BJ (cell line): ENCODE measurements around the gene NAA80. TPM values are rescaled to one million over a fixed set of nuclear protein-coding genes. Genes with fewer than 3 reads are reported as not detected.
"Not testable (repeated sequence)": the region's sequence is repeated elsewhere in the genome, so short reads cannot be mapped to it uniquely, and the experiment has no call there.

Experiments
- CTCF ChIA-PET: fragments of 350-600 bp; formaldehyde crosslinking; extraction: SDS; loops from one replicate; lab custom pipeline; 2021; ENCODE audit warnings: antibody characterized with exemption, inconsistent platforms; lab: Yijun Ruan, JAX
- POLR2A ChIA-PET: fragments of 300-600 bp; sonication (Branson Sonifier 250); formaldehyde crosslinking; extraction: SDS; loops from one replicate; lab custom pipeline; 2021; ENCODE audit warnings: antibody characterized with exemption; lab: Charles Lee
- DNase-seq: peaks from one replicate; pipeline ENCODE4 v3.0.0-alpha.2; 2011; ENCODE audit warnings: low read depth
- H3K27me3 ChIP-seq: 2 replicates; pipeline ENCODE4 v1.6.0; 2011; ENCODE audit warnings: low read length; ENCODE audit not compliant: control insufficient read depth, insufficient read depth
- H3K36me3 ChIP-seq: 2 replicates; pipeline ENCODE4 v1.5.1; 2011; ENCODE audit warnings: low read length; ENCODE audit not compliant: control insufficient read depth, insufficient read depth
- H3K4me3 ChIP-seq: 2 replicates; pipeline ENCODE4 v1.5.1; 2011; ENCODE audit warnings: low read depth, mild to moderate bottlenecking, control low read depth, low read length
- CTCF ChIP-seq: IDR thresholded peaks from 2 replicates; pipeline ENCODE4 v1.5.1; 2011; ENCODE audit warnings: low read depth, mild to moderate bottlenecking, control low read depth, inconsistent platforms, low read length, moderate library complexity; ENCODE audit not compliant: insufficient read depth
- polyA plus RNA-seq: library from polyadenylated mRNA; depleted of rRNA; stranded (reverse); fragments of >200 nt; gene quantifications from 2 replicates; pipeline ENCODE4 v1.2.3, GENCODE V29; 2011

The NAA80 gene
- polyA plus RNA-seq, 1 experiment = 5.8 TPM

- ChIA-PET CTCF (interaction anchor here (0.8 to 3.1 kb wide), 9 partner anchors 9 to 80 kb away, joined by 3 to 17 read pairs (median 6); partner anchors contain the start of gene ZMYND10), POLR2A (interaction anchor here (0.5 to 1.1 kb wide), 7 partner anchors 13 to 321 kb away, joined by 3 to 7 read pairs (median 5); partner anchors contain the start of gene GNAI2)
- DNase-seq = no peak
- TF ChIP-seq CTCF = no peak
- Histone ChIP-seq H3K27me3 (no peaks in the 10 kb centered on the region), H3K4me3 (no peak overlapping the region), H3K36me3 (no peaks in the 10 kb centered on the region)
Observed at GRCh38 chr3:50264964-50265485, 34.2 kb downstream of the NAA80 start.

- CTCF ChIA-PET = interaction anchor here (0.7 to 3.1 kb wide), 10 partner anchors 8 to 81 kb away, joined by 3 to 17 read pairs (median 6); partner anchors contain the start of gene ZMYND10
- TF ChIP-seq CTCF = no peak; the same call in 1 of the 2 replicates
- Histone ChIP-seq H3K36me3 (0 out of 2 replicates have a peak, but pooled peaks cover 1% of the 10 kb centered on the region), H3K4me3 (no peak overlapping the region), H3K27me3 (no peaks in the 10 kb centered on the region)
- peak; percentile 89 for DNase-seq
- POLR2A ChIA-PET = interaction anchor here (0.5 to 1.1 kb wide), 8 partner anchors 13 to 322 kb away, joined by 3 to 15 read pairs (median 5); partner anchors contain the start of gene GNAI2
Observed at GRCh38 chr3:50264383-50264963, 34.7 kb downstream of the NAA80 start.

GRCh38 chr3:50263478-50264382 is 35.5 kb downstream of the NAA80 start:
- no peaks in the 10 kb centered on the region for H3K27me3 ChIP-seq
- peaks cover 4% of the 10 kb centered on the region; the same call in 1 of the 2 replicates for H3K36me3 ChIP-seq
- TF ChIP-seq CTCF = no peak
- DNase-seq = no peak
- POLR2A ChIA-PET = no interaction called here
- CTCF ChIA-PET = interaction anchor here (0.7 to 4.9 kb wide), 10 partner anchors 8 to 69 kb away, joined by 3 to 58 read pairs (median 6); partner anchors contain the start of gene SEMA3B
- no peak overlapping the region for H3K4me3 ChIP-seq

- CTCF ChIA-PET = interaction anchor here (0.7 to 4.9 kb wide), 5 partner anchors 7 to 37 kb away, joined by 3 to 58 read pairs (median 6); partner anchors contain the start of gene SEMA3B
- POLR2A ChIA-PET = no interaction called here
- no peak for DNase-seq
- no peaks in the 10 kb centered on the region for H3K27me3 ChIP-seq
- no peak overlapping the region for H3K4me3 ChIP-seq
- peaks cover 8% of the 10 kb centered on the region for H3K36me3 ChIP-seq
- TF ChIP-seq CTCF = no peak
Observed at GRCh38 chr3:50262778-50263177, 36.4 kb downstream of the NAA80 start.

GRCh38 chr3:50262200-50262599 is 37.0 kb downstream of the NAA80 start:
- H3K36me3 ChIP-seq = peaks cover 14% of the 10 kb centered on the region
- POLR2A ChIA-PET, DNase-seq, H3K4me3 ChIP-seq, H3K27me3 ChIP-seq: not testable (repeated sequence)
- CTCF ChIA-PET = interaction anchor here (4.9 to 13.0 kb wide), 3 partner anchors 9 to 34 kb away, joined by 51 to 114 read pairs (median 58); partner anchors contain the start of gene SEMA3B
